Body of pancreas (tissue), 4 donors: Measurements from ENCODE around the gene UTP14A.
A peak's percentile ranks its signal among the peaks of the same experiment; 100 is the strongest.

Experiments
- POLR2A ChIP-seq, 3 donors: fragments of 450-650 bp; IDR thresholded peaks; one replicate each; pipeline ENCODE4 v1.6.1; 2016; ENCODE audit warnings: antibody characterized with exemption in 3 of 3, mild to moderate bottlenecking in 2 of 3
- TF ChIP-seq, protein P1 (sequence below), 7 experiments: fragments of 450-650 bp in 4 of 7; fragments of 200-600 bp in 3 of 7; sonication (generic) in 3 of 7; IDR thresholded peaks; one replicate each; pipeline ENCODE4 v1.5.1; 2016 to 2019; ENCODE audit warnings: antibody characterized with exemption in 7 of 7

DNA sequence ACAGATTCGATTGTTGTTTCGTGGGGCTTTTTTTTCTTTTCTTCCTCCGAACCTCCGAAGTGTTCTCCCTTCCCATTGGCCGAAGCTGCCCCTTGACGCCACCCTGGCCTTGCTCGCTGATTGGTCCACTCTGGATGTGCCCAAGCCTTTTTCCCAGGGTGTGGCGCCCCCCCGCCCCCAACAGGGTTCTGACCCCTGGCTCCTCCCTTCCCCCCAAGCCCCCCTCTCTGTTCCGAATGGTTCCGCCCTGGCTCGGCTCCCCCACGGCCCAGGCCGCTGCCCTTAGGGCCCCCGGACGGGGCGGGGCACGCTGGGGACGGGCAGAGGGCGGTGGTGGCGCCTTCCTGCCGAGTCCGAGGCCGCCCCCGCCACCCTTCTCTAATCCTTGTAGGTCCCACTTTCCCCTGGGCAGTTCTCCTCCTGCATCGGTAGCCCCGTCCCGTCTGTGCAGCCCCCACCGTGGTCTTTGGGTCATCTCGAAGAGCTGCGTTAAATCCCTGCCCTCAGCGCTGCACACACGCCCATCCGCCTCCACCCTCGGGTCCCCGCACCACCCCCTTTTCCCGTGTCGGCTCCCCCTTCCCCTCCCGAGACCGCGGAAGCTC is 25.5 kb downstream of the UTP14A start:
- TF ChIP-seq, protein P1, sequence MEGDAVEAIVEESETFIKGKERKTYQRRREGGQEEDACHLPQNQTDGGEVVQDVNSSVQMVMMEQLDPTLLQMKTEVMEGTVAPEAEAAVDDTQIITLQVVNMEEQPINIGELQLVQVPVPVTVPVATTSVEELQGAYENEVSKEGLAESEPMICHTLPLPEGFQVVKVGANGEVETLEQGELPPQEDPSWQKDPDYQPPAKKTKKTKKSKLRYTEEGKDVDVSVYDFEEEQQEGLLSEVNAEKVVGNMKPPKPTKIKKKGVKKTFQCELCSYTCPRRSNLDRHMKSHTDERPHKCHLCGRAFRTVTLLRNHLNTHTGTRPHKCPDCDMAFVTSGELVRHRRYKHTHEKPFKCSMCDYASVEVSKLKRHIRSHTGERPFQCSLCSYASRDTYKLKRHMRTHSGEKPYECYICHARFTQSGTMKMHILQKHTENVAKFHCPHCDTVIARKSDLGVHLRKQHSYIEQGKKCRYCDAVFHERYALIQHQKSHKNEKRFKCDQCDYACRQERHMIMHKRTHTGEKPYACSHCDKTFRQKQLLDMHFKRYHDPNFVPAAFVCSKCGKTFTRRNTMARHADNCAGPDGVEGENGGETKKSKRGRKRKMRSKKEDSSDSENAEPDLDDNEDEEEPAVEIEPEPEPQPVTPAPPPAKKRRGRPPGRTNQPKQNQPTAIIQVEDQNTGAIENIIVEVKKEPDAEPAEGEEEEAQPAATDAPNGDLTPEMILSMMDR (IDR thresholded peaks at IDR 0.05), result no peak
- peak; percentile 25 to 75 (median 71) for TF ChIP-seq POLR2A (IDR thresholded peaks at IDR 0.05)
